OCI-LY1 (cell line): ENCODE measurements around the gene ELAVL3.

Source experiments
- H2AFZ ChIP-seq: fragments of 200-600 bp; sonication (generic), shearing (Covaris generic); 2 replicates; pipeline ENCODE4 v1.6.0; 2014; ENCODE audit warnings: antibody characterized with exemption, mild to moderate bottlenecking, low read length
- H3F3A ChIP-seq: fragments of 200-600 bp; sonication (generic), shearing (Covaris generic); 2 replicates; pipeline ENCODE4 v1.6.0; 2014; ENCODE audit warnings: mild to moderate bottlenecking, antibody characterized with exemption, low read length, moderate library complexity; ENCODE audit not compliant: insufficient read depth
- H3K27ac ChIP-seq: fragments of 200-600 bp; sonication (generic); 2 replicates; pipeline ENCODE4 v1.5.1; 2014; ENCODE audit warnings: low read length, mixed run types, mild to moderate bottlenecking, low read depth; ENCODE audit not compliant: poor library complexity, severe bottlenecking
- H3K27me3 ChIP-seq: fragments of 200-600 bp; sonication (generic); 2 replicates; pipeline ENCODE4 v1.6.0; 2014; ENCODE audit warnings: antibody characterized with exemption, mild to moderate bottlenecking, low read length, moderate library complexity; ENCODE audit not compliant: insufficient read depth
- H3K36me3 ChIP-seq: fragments of 200-600 bp; sonication (generic); 2 replicates; pipeline ENCODE4 v1.6.1; 2014; ENCODE audit warnings: mild to moderate bottlenecking, antibody characterized with exemption, low read length, moderate library complexity, mixed read lengths; ENCODE audit not compliant: insufficient read depth
- H3K4me1 ChIP-seq: fragments of 200-600 bp; sonication (generic); 2 replicates; pipeline ENCODE4 v1.5.1; 2014; ENCODE audit warnings: mild to moderate bottlenecking, low read length, moderate library complexity; ENCODE audit not compliant: insufficient read depth, severe bottlenecking
- H3K4me2 ChIP-seq: fragments of 200-600 bp; sonication (generic), shearing (Covaris generic); 2 replicates; pipeline ENCODE4 v1.6.1; 2014; ENCODE audit warnings: low read length
- H3K4me3 ChIP-seq: fragments of 200-600 bp; sonication (generic); 2 replicates; pipeline ENCODE4 v1.5.1; 2014; ENCODE audit warnings: low read length, low read depth, mild to moderate bottlenecking, mixed read lengths; ENCODE audit not compliant: poor library complexity, severe bottlenecking
- H3K79me2 ChIP-seq: fragments of 200-600 bp; shearing (Covaris generic); 2 replicates; pipeline ENCODE4 v1.6.1; 2016; ENCODE audit warnings: mixed run types, low read length, mixed read lengths; ENCODE audit not compliant: insufficient read depth
- H3K9ac ChIP-seq: fragments of 200-600 bp; sonication (generic), shearing (Covaris generic); 2 replicates; pipeline ENCODE4 v1.6.1; 2014; ENCODE audit warnings: mild to moderate bottlenecking, low read length, mixed read lengths
- H3K9me2 ChIP-seq: fragments of 200-600 bp; sonication (generic), shearing (Covaris generic); 2 replicates; pipeline ENCODE4 v1.6.1; 2014; ENCODE audit warnings: low read depth, mild to moderate bottlenecking, low read length, mixed read lengths
- H3K9me3 ChIP-seq: fragments of 200-600 bp; shearing (Covaris generic); 2 replicates; pipeline ENCODE4 v1.6.1; 2014; ENCODE audit warnings: low read length, mixed read lengths
- H4K20me1 ChIP-seq: fragments of 200-600 bp; sonication (generic), shearing (Covaris generic); 2 replicates; pipeline ENCODE4 v1.6.0; 2016; ENCODE audit warnings: mild to moderate bottlenecking, low read length; ENCODE audit not compliant: insufficient read depth
- CTCF ChIP-seq: fragments of 200-600 bp; sonication (generic), shearing (Covaris generic); IDR thresholded peaks from 2 replicates; pipeline ENCODE4 v1.5.1; 2017; ENCODE audit warnings: mild to moderate bottlenecking, antibody characterized with exemption, low read length, moderate library complexity, mixed read lengths
- EZH2 ChIP-seq: fragments of 200-600 bp; sonication (generic), shearing (Covaris generic); IDR thresholded peaks from 2 replicates; pipeline ENCODE4 v1.8.0; 2017; ENCODE audit warnings: borderline replicate concordance, mixed run types, mild to moderate bottlenecking, antibody characterized with exemption, low read length, moderate library complexity, mixed read lengths

Gene ELAVL3

GRCh38 chr19:11489378-11489777, 8.5 kb upstream of the ELAVL3 start:
- Histone ChIP-seq H3K4me1 (no peaks in the 10 kb centered on the region), H3K9me3 (no peaks in the 10 kb centered on the region), H2AFZ (no peak overlapping the region), H3K79me2 (no peaks in the 10 kb centered on the region), H4K20me1 (no peaks in the 10 kb centered on the region), H3K4me2 (no peak overlapping the region), H3K27ac (no peak overlapping the region), H3K9ac (no peak overlapping the region), H3F3A (no peaks in the 10 kb centered on the region), H3K4me3 (no peak overlapping the region), H3K27me3 (no peaks in the 10 kb centered on the region), H3K9me2 (no peaks in the 10 kb centered on the region), H3K36me3 (peaks cover 7% of the 10 kb centered on the region; the same call in 1 of the 2 replicates)
- TF ChIP-seq EZH2 (no peak), CTCF (no peak)

GRCh38 chr19:11486661-11487503, 6.0 kb upstream of the ELAVL3 start:
- peaks cover 7% of the 10 kb centered on the region; the same call in 1 of the 2 replicates for H3K36me3 ChIP-seq
- no peak overlapping the region for H3K4me3 ChIP-seq
- H3K4me2 ChIP-seq: no peak overlapping the region
- peaks cover 13% of the 10 kb centered on the region for H3K4me1 ChIP-seq
- no peak overlapping the region for H2AFZ ChIP-seq
- H3K27ac ChIP-seq: no peak overlapping the region
- H3F3A ChIP-seq: no peaks in the 10 kb centered on the region
- TF ChIP-seq EZH2: no peak
- no peak for TF ChIP-seq CTCF
- no peaks in the 10 kb centered on the region for H4K20me1 ChIP-seq
- no peaks in the 10 kb centered on the region for H3K9me3 ChIP-seq
- no peaks in the 10 kb centered on the region for H3K79me2 ChIP-seq
- H3K9ac ChIP-seq: no peak overlapping the region
- no peaks in the 10 kb centered on the region for H3K9me2 ChIP-seq
- no peaks in the 10 kb centered on the region for H3K27me3 ChIP-seq

- H3K79me2 ChIP-seq: no peaks in the 10 kb centered on the region
- no peaks in the 10 kb centered on the region for H4K20me1 ChIP-seq
- no peak overlapping the region for H3K9ac ChIP-seq
- no peak overlapping the region for H3K4me2 ChIP-seq
- no peak overlapping the region for H3K4me3 ChIP-seq
- H3K27me3 ChIP-seq: no peaks in the 10 kb centered on the region
- H3F3A ChIP-seq: no peaks in the 10 kb centered on the region
- TF ChIP-seq CTCF (no peak), EZH2 (no peak)
- no peak overlapping the region for H2AFZ ChIP-seq
- no peaks in the 10 kb centered on the region for H3K9me3 ChIP-seq
- H3K27ac ChIP-seq: no peak overlapping the region
- H3K9me2 ChIP-seq: no peaks in the 10 kb centered on the region
- H3K36me3 ChIP-seq: peaks cover 7% of the 10 kb centered on the region; the same call in 1 of the 2 replicates
- peaks cover 19% of the 10 kb centered on the region for H3K4me1 ChIP-seq
Measured at GRCh38 chr19:11485245-11485837, 4.5 kb upstream of the ELAVL3 start.
